H1 (cell line): ENCODE data around the gene EEF1A2. TPM values are rescaled to one million over a fixed set of nuclear protein-coding genes. Genes with fewer than 3 reads are reported as not detected.

ENCODE experiments used
- CTCF ChIA-PET: fragments of 300-600 bp; sonication (Branson Sonifier 250); formaldehyde crosslinking; loops from one replicate; lab custom pipeline; 2021; ENCODE audit not compliant: partially characterized antibody; lab: Charles Lee
- POLR2A ChIA-PET: fragments of 300-600 bp; sonication (Branson Sonifier 250); formaldehyde crosslinking; loops from one replicate; lab custom pipeline; 2021; ENCODE audit warnings: inconsistent platforms; ENCODE audit not compliant: partially characterized antibody; lab: Charles Lee
- DNase-seq, 2 experiments: peaks; one replicate each; pipeline versions ENCODE4 v3.0.0 to v3.0.0-alpha.2; 2010 to 2022; ENCODE audit warnings: low spot score in 2 of 2, low read depth in 1 of 2, mixed read lengths in 1 of 2
- FAIRE-seq: peaks from 2 replicates; lab custom pipeline; 2011; peaks lifted over from hg19 to GRCh38; lab: Jason Lieb, UNC
- H2AFZ ChIP-seq: 2 replicates; pipeline ENCODE4 v1.8.1; 2012; ENCODE audit warnings: low read length, inconsistent platforms
- H2AK5ac ChIP-seq: 2 replicates; pipeline ENCODE4 v1.6.1; 2013; ENCODE audit warnings: low read depth, low read length
- H2BK120ac ChIP-seq: replicated peaks from 2 replicates; pipeline ENCODE3; 2013; ENCODE audit warnings: low read depth, low read length, inconsistent platforms
- H2BK12ac ChIP-seq: 2 replicates; pipeline ENCODE4 v1.6.1; 2013; ENCODE audit warnings: low read depth, low read length
- H2BK15ac ChIP-seq: 2 replicates; pipeline ENCODE4 v1.6.1; 2013; ENCODE audit warnings: low read length
- H2BK20ac ChIP-seq: 2 replicates; pipeline ENCODE4 v1.6.1; 2013; ENCODE audit warnings: low read length
- H2BK5ac ChIP-seq: 2 replicates; pipeline ENCODE4 v1.6.1; 2013; ENCODE audit warnings: low read depth, low read length
- H3K14ac ChIP-seq: 2 replicates; pipeline ENCODE4 v1.6.1; 2013; ENCODE audit warnings: inconsistent platforms; ENCODE audit not compliant: insufficient read length
- H3K18ac ChIP-seq: 2 replicates; pipeline ENCODE4 v1.6.1; 2013; ENCODE audit warnings: low read length; ENCODE audit errors: extremely low read depth
- H3K23ac ChIP-seq: 2 replicates; pipeline ENCODE4 v1.6.1; 2013; ENCODE audit warnings: inconsistent platforms; ENCODE audit not compliant: insufficient read length
- H3K23me2 ChIP-seq: 2 replicates; pipeline ENCODE4 v1.6.1; 2013; ENCODE audit warnings: low read depth, low read length
- H3K27ac ChIP-seq: 2 replicates; pipeline ENCODE4 v1.6.1; 2011; ENCODE audit warnings: low read depth, low read length, inconsistent platforms
- H3K27me3 ChIP-seq, 4 experiments: replicated peaks in 1 of 4; 1 replicate in 1 of 4; 2 replicates in 3 of 4; pipeline versions ENCODE4 v1.6.1 to v1.8.1; 2011 to 2013; ENCODE audit warnings: low read length in 3 of 4, mild to moderate bottlenecking in 3 of 4, inconsistent platforms in 2 of 4, mixed read lengths in 2 of 4, moderate library complexity in 1 of 4; ENCODE audit not compliant: control insufficient read depth in 3 of 4, insufficient read depth in 3 of 4; ENCODE audit errors: extremely low read depth in 1 of 4
- H3K36me3 ChIP-seq, 4 experiments: 2 replicates each; pipeline versions ENCODE4 v1.6.1 to v1.8.1; 2011 to 2013; ENCODE audit warnings: mild to moderate bottlenecking in 4 of 4, low read length in 3 of 4, moderate library complexity in 2 of 4, control low read depth in 1 of 4, inconsistent platforms in 1 of 4; ENCODE audit not compliant: insufficient read depth in 4 of 4, control insufficient read depth in 2 of 4
- H3K4ac ChIP-seq: replicated peaks from 2 replicates; pipeline ENCODE3; 2013; ENCODE audit warnings: low read length, low read depth, mixed read lengths, inconsistent platforms; ENCODE audit not compliant: insufficient read length
- H3K4me1 ChIP-seq, 4 experiments: replicated peaks in 1 of 4; 1 replicate in 1 of 4; 2 replicates in 3 of 4; pipeline versions ENCODE4 v1.6.1 to v1.8.1; 2011 to 2013; ENCODE audit warnings: low read length in 3 of 4, inconsistent platforms in 2 of 4, mixed read lengths in 1 of 4; ENCODE audit not compliant: insufficient read depth in 4 of 4, control insufficient read depth in 3 of 4
- H3K4me2 ChIP-seq, 2 experiments: 2 replicates each; pipeline versions ENCODE4 v1.6.1 to v1.8.1; 2011 to 2013; ENCODE audit warnings: low read depth in 2 of 2, low read length in 2 of 2, control low read depth in 1 of 2, inconsistent platforms in 1 of 2, mild to moderate bottlenecking in 1 of 2; ENCODE audit not compliant: insufficient read depth in 1 of 2
- H3K4me3 ChIP-seq, 4 experiments: fragments of 200-600, 300-600 bp in 1 of 4; sonication (generic), shearing (Covaris generic), sonication (Bioruptor Twin) in 1 of 4; 2 replicates each; pipeline versions ENCODE4 v1.5.1 to v1.8.1; 2011 to 2016; ENCODE audit warnings: low read length in 4 of 4, low read depth in 3 of 4, control low read depth in 2 of 4, inconsistent platforms in 2 of 4, mild to moderate bottlenecking in 2 of 4, mixed read lengths in 1 of 4, moderate library complexity in 1 of 4; ENCODE audit not compliant: insufficient read depth in 2 of 4; ENCODE audit errors: extremely low read depth in 1 of 4
- H3K56ac ChIP-seq: replicated peaks from 2 replicates; pipeline ENCODE3; 2013; ENCODE audit warnings: low read depth, mild to moderate bottlenecking, mixed read lengths, low read length, inconsistent platforms; ENCODE audit not compliant: insufficient read length
- H3K79me1 ChIP-seq: 2 replicates; pipeline ENCODE4 v1.6.1; 2013; ENCODE audit warnings: low read depth, low read length, control low read depth
- H3K79me2 ChIP-seq, 2 experiments: 2 replicates each; pipeline versions ENCODE4 v1.6.1 to v1.8.1; 2012 to 2013; ENCODE audit warnings: low read length in 2 of 2, mild to moderate bottlenecking in 2 of 2, inconsistent platforms in 1 of 2; ENCODE audit not compliant: insufficient read depth in 2 of 2, control insufficient read depth in 1 of 2
- H3K9ac ChIP-seq, 4 experiments: replicated peaks in 1 of 4; 1 replicate in 1 of 4; 2 replicates in 3 of 4; pipeline versions ENCODE4 v1.6.1 to v1.8.1; 2011 to 2013; ENCODE audit warnings: low read depth in 3 of 4, low read length in 3 of 4, control low read depth in 2 of 4, mild to moderate bottlenecking in 2 of 4, moderate library complexity in 2 of 4, inconsistent platforms in 1 of 4; ENCODE audit errors: extremely low read depth in 1 of 4
- H3K9me3 ChIP-seq, 2 experiments: 2 replicates each; pipeline versions ENCODE4 v1.6.1 to v1.8.1; 2012 to 2013; ENCODE audit warnings: mild to moderate bottlenecking in 2 of 2, moderate library complexity in 2 of 2, control low read depth in 1 of 2, inconsistent platforms in 1 of 2, low read depth in 1 of 2, low read length in 1 of 2, mixed read lengths in 1 of 2; ENCODE audit not compliant: insufficient read depth in 2 of 2
- H4K20me1 ChIP-seq, 2 experiments: replicated peaks in 1 of 2; 2 replicates each; pipeline versions ENCODE3 to v1.8.1; 2011 to 2013; ENCODE audit warnings: inconsistent platforms in 2 of 2, low read length in 2 of 2, mild to moderate bottlenecking in 1 of 2; ENCODE audit not compliant: insufficient read depth in 2 of 2, control insufficient read depth in 1 of 2
- H4K5ac ChIP-seq: 2 replicates; pipeline ENCODE4 v1.6.1; 2013; ENCODE audit warnings: low read length, low read depth, mixed read lengths, inconsistent platforms; ENCODE audit not compliant: insufficient read length
- H4K8ac ChIP-seq: 2 replicates; pipeline ENCODE4 v1.8.0; 2013; ENCODE audit warnings: mild to moderate bottlenecking, moderate library complexity, low read length, inconsistent platforms; ENCODE audit not compliant: insufficient read depth; ENCODE audit errors: extremely low read depth
- H4K91ac ChIP-seq: replicated peaks from 2 replicates; pipeline ENCODE3; 2013; ENCODE audit warnings: low read length, mixed read lengths, inconsistent platforms; ENCODE audit not compliant: insufficient read length
- CTBP2 ChIP-seq: IDR thresholded peaks from 2 replicates; pipeline ENCODE4 v1.7.0; 2011; ENCODE audit warnings: borderline replicate concordance, mild to moderate bottlenecking, moderate library complexity, mixed read lengths, low read length; ENCODE audit not compliant: insufficient read depth, insufficient read length
- CTCF ChIP-seq, 3 experiments: IDR thresholded peaks; 1 replicate in 2 of 3; 2 replicates in 1 of 3; pipeline versions ENCODE4 v1.5.1 to v1.6.1; 2011; ENCODE audit warnings: low read length in 3 of 3, mild to moderate bottlenecking in 3 of 3, inconsistent platforms in 2 of 3, low read depth in 1 of 3, moderate library complexity in 1 of 3; ENCODE audit not compliant: insufficient read depth in 1 of 3; ENCODE audit errors: control extremely low read depth in 1 of 3
- HDAC2 ChIP-seq, 2 experiments: fragments of 300-600 bp in 1 of 2; sonication (generic) in 1 of 2; IDR thresholded peaks; 2 replicates each; pipeline ENCODE4 v1.6.1; 2011 to 2012; ENCODE audit warnings: low read depth in 2 of 2, low read length in 2 of 2, mild to moderate bottlenecking in 2 of 2, moderate library complexity in 2 of 2, borderline replicate concordance in 1 of 2, inconsistent platforms in 1 of 2
- SIX5 ChIP-seq: IDR thresholded peaks from 2 replicates; pipeline ENCODE4 v1.6.1; 2011; ENCODE audit warnings: mild to moderate bottlenecking, low read depth, low read length
- SP2 ChIP-seq: IDR thresholded peaks from 2 replicates; pipeline ENCODE4 v1.6.1; 2012; ENCODE audit warnings: mild to moderate bottlenecking, low read length, inconsistent platforms
- WGBS, 2 experiments: shearing (Covaris generic) in 1 of 2; methylation state at CpG; one replicate each; pipeline versions ENCODE4 v1.1.6 to v1.1.7; 2013 to 2015; ENCODE audit warnings: low lambda C conversion rate in 2 of 2, mixed read lengths in 2 of 2, inconsistent platforms in 1 of 2, low coverage in 1 of 2, missing lambda C conversion rate in 1 of 2; ENCODE audit not compliant: insufficient replicate concordance in 2 of 2, insufficient coverage in 1 of 2, insufficient read length in 1 of 2; ENCODE audit errors: extremely low coverage in 1 of 2, missing lambda C conversion rate in 1 of 2; 5-methylcytosine and 5-hydroxymethylcytosine counted together
- polyA plus RNA-seq, 7 experiments: library from polyadenylated mRNA; depleted of rRNA in 3 of 7; stranded (reverse) in 5 of 7; unstranded in 2 of 7; fragments of >200 nt in 5 of 7; fragments of 200-250 nt in 2 of 7; gene quantifications; 1 replicate in 5 of 7; 2 replicates in 1 of 7; 4 replicates in 1 of 7; pipeline versions ENCODE4 v1.2.1 to v1.2.3, GENCODE V29; 2011 to 2013; ENCODE audit warnings: missing spikeins in 2 of 7, mixed read lengths in 2 of 7
- total RNA-seq: library from RNA; stranded (reverse); fragmentation: NEBNext Ultra II Directional; extraction: Animal tissue kit (Norgen Biotek cat#: 25700); gene quantifications from 2 replicates; pipeline ENCODE4 v1.2.1, GENCODE V29; 2021
- TF ChIP-seq, protein P1 (sequence below): IDR thresholded peaks from 2 replicates; pipeline ENCODE4 v1.6.1; 2012; ENCODE audit warnings: inconsistent platforms

Gene EEF1A2
- total and polyA plus RNA-seq, 2 of the 8 experiments (the other 6 are each of a cell fraction or from before 2014, with no cell fraction given) = 7.4 to 25.8 TPM

- H4K5ac ChIP-seq = peak overlapping the region; percentile 29
- H2BK20ac ChIP-seq = 0 out of 2 replicates have a peak overlapping the region, but pooled peaks have one; percentile 61
- H3K18ac ChIP-seq = 0 out of 2 replicates have a peak overlapping the region, but pooled peaks have one; percentile 51
- CTCF ChIA-PET = interaction anchor here (0.5 to 4.8 kb wide), 66 partner anchors 8 to 638 kb away, joined by 3 to 23 read pairs (median 4); partner anchors contain the start of genes CHRNA4, FNDC11, HELZ2 and LIME1
- no peak for FAIRE-seq
- H3K4me1 ChIP-seq = peaks cover 0 to 23% (median 3%) of the 10 kb centered on the region in 4 experiments; a peak in 5 of 7 replicates
- H3K4me2 ChIP-seq = peak overlapping the region in 1 of 2 experiments; percentile 67; a peak in 2 of 4 replicates
- H3K56ac ChIP-seq = no peak overlapping the region
- H3K4me3 ChIP-seq = peak overlapping the region in 1 of 4 experiments; percentile 48; a peak in 2 of 8 replicates
- H4K20me1 ChIP-seq = no peaks in the 10 kb centered on the region
- H3K27me3 ChIP-seq = no peaks in the 10 kb centered on the region
- TF ChIP-seq SIX5 = no peak
- TF ChIP-seq, protein P1, sequence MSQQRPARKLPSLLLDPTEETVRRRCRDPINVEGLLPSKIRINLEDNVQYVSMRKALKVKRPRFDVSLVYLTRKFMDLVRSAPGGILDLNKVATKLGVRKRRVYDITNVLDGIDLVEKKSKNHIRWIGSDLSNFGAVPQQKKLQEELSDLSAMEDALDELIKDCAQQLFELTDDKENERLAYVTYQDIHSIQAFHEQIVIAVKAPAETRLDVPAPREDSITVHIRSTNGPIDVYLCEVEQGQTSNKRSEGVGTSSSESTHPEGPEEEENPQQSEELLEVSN = no peak
- TF ChIP-seq CTBP2 = no peak
- peak in 2 of 3 experiments; percentile 40 to 47; a peak in 3 of 4 replicates for TF ChIP-seq CTCF (IDR thresholded peaks at IDR 0.05; ENCODE audit: control extremely low read depth in 1 of 3, insufficient read depth in 1 of 3, low read depth in 1 of 3, low read length in 3 of 3)
- no peak for TF ChIP-seq SP2
- TF ChIP-seq HDAC2 (IDR thresholded peaks at IDR 0.05; ENCODE audit: borderline replicate concordance in 1 of 2, low read depth in 2 of 2, low read length in 2 of 2) = peak in 1 of 2 experiments; percentile 40; a peak in 1 of 4 replicates
- TF ChIP-seq, all 59 proteins: peak for 2
- H3K79me2 ChIP-seq = no peaks in the 10 kb centered on the region
- DNase-seq = no peak
- no peak overlapping the region for H3K23ac ChIP-seq
- H3K9ac ChIP-seq = no peak overlapping the region
- H3K14ac ChIP-seq = no peak overlapping the region
- peak overlapping the region; percentile 75; the same call in 1 of the 2 replicates for H2BK12ac ChIP-seq
- H2BK5ac ChIP-seq = no peak overlapping the region
- POLR2A ChIA-PET = interaction anchor here (1.1 to 3.7 kb wide), 4 partner anchors 16 to 104 kb away, joined by 4 to 26 read pairs (median 4); partner anchors contain the start of gene PPDPF
- H3K9me3 ChIP-seq = no peaks in the 10 kb centered on the region
- H3K79me1 ChIP-seq = no peaks in the 10 kb centered on the region
- H2AK5ac ChIP-seq = no peak overlapping the region
- 74% methylated on average over 17 of the region's 27 CpGs; no CpG with 5 or more reads in 1 of the 2 experiments for WGBS, 2 experiments
- H3K4ac ChIP-seq = no peak overlapping the region
- no peak overlapping the region for H4K91ac ChIP-seq
- no peak overlapping the region for H3K27ac ChIP-seq
- 0 out of 2 replicates have a peak overlapping the region, but pooled peaks have one; percentile 22 for H4K8ac ChIP-seq
- H2BK15ac ChIP-seq = no peak overlapping the region
- no peaks in the 10 kb centered on the region for H3K36me3 ChIP-seq
- H3K23me2 ChIP-seq = no peaks in the 10 kb centered on the region
- no peak overlapping the region for H2AFZ ChIP-seq
- no peak overlapping the region for H2BK120ac ChIP-seq
Measured at GRCh38 chr20:63538204-63539091, 39.6 kb upstream of the EEF1A2 start.
